Measurements from ENCODE around the gene NAA25. TPM values are rescaled to one million over a fixed set of nuclear protein-coding genes. Genes with fewer than 3 reads are reported as not detected.
"Not testable (repeated sequence)": the region's sequence is repeated elsewhere in the genome, so short reads cannot be mapped to it uniquely, and the experiment has no call there.

Gene NAA25
- total and polyA plus RNA-seq, 9 of the 15 experiments (the other 6 are each of a cell fraction or from before 2014, with no cell fraction given), result 26.6 to 59.6 (median 48.9) TPM

- Histone ChIP-seq H3K36me3 (ENCODE audit: control insufficient read depth, insufficient read depth, low read length) (peaks cover 15% of the 10 kb centered on the region), H3K4me1 (replicated peaks in 1 of 2; ENCODE audit: control insufficient read depth in 2 of 2, insufficient read depth in 2 of 2, low read length in 2 of 2) (peaks cover 30 to 41% of the 10 kb centered on the region in 2 experiments), H3K9ac (ENCODE audit: insufficient read depth in 1 of 2, low read depth in 2 of 2, low read length in 2 of 2) (peak overlapping the region; percentile 19 to 92; a peak in 2 of 4 replicates), H3K4me2 (ENCODE audit: insufficient read depth, low read length) (peak overlapping the region; percentile 67; the same call in 1 of the 2 replicates), H3K27ac (ENCODE audit: extremely low read depth, low read depth, low read length) (peak overlapping the region; percentile 88; the same call in 1 of the 3 replicates), H3K79me2 (ENCODE audit: control insufficient read depth, insufficient read depth, low read length) (peaks cover 31% of the 10 kb centered on the region), H2AFZ (ENCODE audit: low read depth, low read length) (peak overlapping the region; percentile 91)
- BruUV-seq (replicated peaks); H3K27me3 ChIP-seq (ENCODE audit: control insufficient read depth in 2 of 2, insufficient read depth in 2 of 2, low read length in 2 of 2); CTCF ChIA-PET (ENCODE audit: low intra/inter-chr PET ratio); H3K9me3 ChIP-seq (replicated peaks; ENCODE audit: control insufficient read depth, insufficient read depth, low read depth, low read length); in situ Hi-C loops (cut with MboI); H3K9me1 ChIP-seq (ENCODE audit: control insufficient read depth, insufficient read depth, low read length); H3K4me3 ChIP-seq; ATAC-seq; H4K20me1 ChIP-seq (replicated peaks; ENCODE audit: control insufficient read depth, insufficient read depth, low read length); TF ChIP-seq NR2C1 (IDR thresholded peaks at IDR 0.05): not testable (repeated sequence)
- POLR2A ChIA-PET, result interaction anchor here (1.3 kb wide), 1 partner anchor 9 kb away, joined by 4 read pairs; no protein-coding TSS in a partner anchor
- TF ChIP-seq RFX1 (IDR thresholded peaks at IDR 0.05) (0 out of 2 replicates have a peak, but pooled peaks have one; percentile 4), EGR1 (conservative IDR thresholded peaks at IDR 0.05) (peak; percentile 25; the same call in 1 of the 2 replicates), BCOR (IDR thresholded peaks at IDR 0.05) (peak; percentile 50), NR2C1 (tag; IDR thresholded peaks at IDR 0.05) (0 out of 2 replicates have a peak, but pooled peaks have one; percentile 21), CBFA2T3 (IDR thresholded peaks at IDR 0.05) (peak; percentile 51), TCF3 (CRISPR knock-in tag; IDR thresholded peaks at IDR 0.05) (peak; percentile 31; the same call in 1 of the 2 replicates), ZNF121 (CRISPR knock-in tag; conservative IDR thresholded peaks at IDR 0.05) (peak; percentile 17; the same call in 1 of the 2 replicates)
- 53% methylated on average over 20 of the region's 20 CpGs for WGBS (ENCODE audit: insufficient coverage, low coverage, missing lambda C conversion rate)
- intact Hi-C loops (cut with micrococcal nuclease), result loop anchor here (10.0 kb wide), 1 partner anchor 274 kb away; the partner anchor contains the start of gene HECTD4
- DNase-seq (ENCODE audit: extremely low read depth in 1 of 4, low spot score in 3 of 4), result peak in 1 of 4 experiments; percentile 68
- FAIRE-seq, result peak; percentile 65
Observed at GRCh38 chr12:112110787-112111662, 2.4 kb upstream of the NAA25 start.
